Esophagus muscularis mucosa (tissue), 3 donors: ENCODE data around the gene GATA2.

ENCODE experiments used
- CTCF ChIP-seq, 3 experiments: fragments of 200-600 bp in 2 of 3; fragments of 450-650 bp in 1 of 3; sonication (generic) in 2 of 3; IDR thresholded peaks; one replicate each; pipeline ENCODE4 v1.5.1; 2017 to 2019; ENCODE audit warnings: antibody characterized with exemption in 3 of 3, mild to moderate bottlenecking in 2 of 3, moderate library complexity in 1 of 3
- POLR2A ChIP-seq: fragments of 450-650 bp; IDR thresholded peaks from one replicate; pipeline ENCODE4 v1.6.1; 2017; ENCODE audit warnings: antibody characterized with exemption, moderate library complexity, mild to moderate bottlenecking, low read depth
- POLR2AphosphoS5 ChIP-seq, 2 donors: sonication (generic); formaldehyde crosslinking; IDR thresholded peaks; one replicate each; pipeline ENCODE4 v1.6.1; 2017; ENCODE audit warnings: antibody characterized with exemption in 2 of 2

GRCh38 chr3:128439226-128439625, 53.8 kb downstream of the GATA2 start:
- TF ChIP-seq CTCF (IDR thresholded peaks at IDR 0.05) (no peak), POLR2AphosphoS5 (IDR thresholded peaks at IDR 0.05) (no peak), POLR2A (no peak)
